ENCODE results near the gene BCL2. TPM values are rescaled to one million over a fixed set of nuclear protein-coding genes. Genes with fewer than 3 reads are reported as not detected.

The BCL2 gene
- total RNA-seq, 1 donor from 2014 or later, result 20.5 TPM

DNA sequence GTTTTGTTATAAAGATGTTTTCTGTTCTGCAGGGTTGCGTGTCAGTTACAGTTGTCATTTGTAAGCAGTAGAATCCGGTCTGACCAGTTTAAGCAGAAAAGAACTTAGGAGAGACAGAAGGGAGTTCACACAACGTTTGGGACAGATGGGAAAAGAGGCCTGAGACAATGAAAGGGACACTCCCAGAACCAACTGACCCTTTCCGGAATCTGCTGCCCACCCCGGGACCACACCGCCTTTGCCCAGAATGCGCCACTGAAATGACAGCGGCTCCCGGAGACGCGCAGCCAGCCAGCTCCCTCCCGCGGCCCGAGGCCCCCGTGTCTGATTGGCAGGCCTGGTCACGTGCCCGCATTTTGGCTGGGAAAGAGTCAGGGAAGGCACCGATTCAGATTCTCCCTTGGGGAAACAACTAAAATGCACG lies 244.6 kb downstream of the BCL2 start:
- Histone ChIP-seq H3K36me3 (no peaks in the 10 kb centered on the region), H3K9me3 (peaks cover 0 to 6% of the 10 kb centered on the region in 2 donors), H3K27me3 (no peaks in the 10 kb centered on the region), H3K4me1 (peaks cover 0 to 3% of the 10 kb centered on the region in 2 donors), H3K27ac (no peak overlapping the region), H3K4me3 (peak overlapping the region; percentile 42 to 61)
- intact Hi-C loops (cut with DNase I), result no loop called here
- DNase-seq (ENCODE audit: low spot score in 2 of 2), result peak; percentile 18 to 85
- TF ChIP-seq, protein P1, sequence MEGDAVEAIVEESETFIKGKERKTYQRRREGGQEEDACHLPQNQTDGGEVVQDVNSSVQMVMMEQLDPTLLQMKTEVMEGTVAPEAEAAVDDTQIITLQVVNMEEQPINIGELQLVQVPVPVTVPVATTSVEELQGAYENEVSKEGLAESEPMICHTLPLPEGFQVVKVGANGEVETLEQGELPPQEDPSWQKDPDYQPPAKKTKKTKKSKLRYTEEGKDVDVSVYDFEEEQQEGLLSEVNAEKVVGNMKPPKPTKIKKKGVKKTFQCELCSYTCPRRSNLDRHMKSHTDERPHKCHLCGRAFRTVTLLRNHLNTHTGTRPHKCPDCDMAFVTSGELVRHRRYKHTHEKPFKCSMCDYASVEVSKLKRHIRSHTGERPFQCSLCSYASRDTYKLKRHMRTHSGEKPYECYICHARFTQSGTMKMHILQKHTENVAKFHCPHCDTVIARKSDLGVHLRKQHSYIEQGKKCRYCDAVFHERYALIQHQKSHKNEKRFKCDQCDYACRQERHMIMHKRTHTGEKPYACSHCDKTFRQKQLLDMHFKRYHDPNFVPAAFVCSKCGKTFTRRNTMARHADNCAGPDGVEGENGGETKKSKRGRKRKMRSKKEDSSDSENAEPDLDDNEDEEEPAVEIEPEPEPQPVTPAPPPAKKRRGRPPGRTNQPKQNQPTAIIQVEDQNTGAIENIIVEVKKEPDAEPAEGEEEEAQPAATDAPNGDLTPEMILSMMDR (IDR thresholded peaks at IDR 0.05), result no peak

DNA sequence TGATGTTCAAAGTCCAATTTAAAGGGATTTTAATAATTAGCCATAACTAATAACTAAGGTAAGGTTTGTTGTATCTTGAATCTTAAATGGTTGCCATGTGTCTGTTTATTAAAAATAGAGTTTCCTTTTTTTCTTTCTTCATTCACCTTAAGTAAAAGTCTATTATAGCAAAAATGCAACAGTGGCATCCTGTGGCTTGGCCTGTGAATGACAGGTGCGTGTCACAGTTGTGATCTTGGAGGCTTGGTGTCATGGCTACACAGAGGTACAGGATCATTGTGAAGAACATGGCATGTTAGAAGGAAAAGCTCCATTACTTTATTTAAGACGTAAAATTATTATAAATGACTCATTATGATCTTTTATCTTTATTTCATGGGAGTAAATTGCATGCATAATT lies 246.1 kb downstream of the BCL2 start:
- no peak for DNase-seq (ENCODE audit: low spot score in 2 of 2)
- Histone ChIP-seq H3K27me3 (no peaks in the 10 kb centered on the region), H3K4me3 (no peak overlapping the region), H3K27ac (no peak overlapping the region), H3K36me3 (no peaks in the 10 kb centered on the region), H3K4me1 (peaks cover 0 to 3% of the 10 kb centered on the region in 2 donors), H3K9me3 (no peaks in the 10 kb centered on the region)
- intact Hi-C loops (cut with DNase I), result no loop called here
- TF ChIP-seq, protein P1 (IDR thresholded peaks at IDR 0.05), result no peak

Other genes starting within 250 kb of the BCL2 start
- 208 TPM for gene KDSR, start 47.4 kb upstream of the BCL2 start, total RNA-seq
- 16.7 TPM for gene VPS4B, start 102.7 kb upstream of the BCL2 start, total RNA-seq
- gene SERPINB5, start 157.2 kb upstream of the BCL2 start, total RNA-seq, result not detected
- gene SERPINB12, start 222.6 kb upstream of the BCL2 start, total RNA-seq, result 0.32 TPM

Data from ascending aorta (tissue), 2 donors.